ENCODE results near the gene TMEM115.

Gene TMEM115

GRCh38 chr3:50355829-50356552, 3.3 kb downstream of the TMEM115 start:
- TF ChIP-seq EZH2phosphoT487 (IDR thresholded peaks at IDR 0.05; ENCODE audit: low read depth) (no peak), CTCF (IDR thresholded peaks at IDR 0.05; ENCODE audit: low read depth, low read length) (no peak)
- 0 out of 2 replicates have a peak, but pooled peaks cover 10% of the 10 kb centered on the region for H4K20me1 ChIP-seq (ENCODE audit: insufficient read depth, low read length)
- no peaks in the 10 kb centered on the region for H3K9me3 ChIP-seq (ENCODE audit: insufficient read depth, low read length)
- no peak overlapping the region for H3K4me3 ChIP-seq (ENCODE audit: low read length)
- no peak overlapping the region for H2AFZ ChIP-seq (ENCODE audit: low read depth, low read length)
- 0 out of 2 replicates have a peak overlapping the region, but pooled peaks have one; percentile 96 for H3K4me2 ChIP-seq (ENCODE audit: low read length)
- H3K36me3 ChIP-seq (replicated peaks; ENCODE audit: low read depth, low read length) = peaks cover 33% of the 10 kb centered on the region
- H3K9ac ChIP-seq (ENCODE audit: low read length) = no peak overlapping the region
- peaks cover 31% of the 10 kb centered on the region for H3K4me1 ChIP-seq (ENCODE audit: low read length)
- H3K27me3 ChIP-seq (ENCODE audit: low read depth, low read length) = no peaks in the 10 kb centered on the region
- no peak overlapping the region for H3K27ac ChIP-seq (ENCODE audit: low read length)
- peaks cover 48% of the 10 kb centered on the region for H3K79me2 ChIP-seq (ENCODE audit: low read length)

GRCh38 chr3:50354850-50355249, 4.5 kb downstream of the TMEM115 start:
- no peak overlapping the region for H3K4me2 ChIP-seq (ENCODE audit: low read length)
- no peak overlapping the region for H3K9ac ChIP-seq (ENCODE audit: low read length)
- TF ChIP-seq CTCF (IDR thresholded peaks at IDR 0.05; ENCODE audit: low read depth, low read length) (no peak), EZH2phosphoT487 (IDR thresholded peaks at IDR 0.05; ENCODE audit: low read depth) (no peak)
- no peak overlapping the region for H2AFZ ChIP-seq (ENCODE audit: low read depth, low read length)
- 0 out of 2 replicates have a peak, but pooled peaks cover 10% of the 10 kb centered on the region for H4K20me1 ChIP-seq (ENCODE audit: insufficient read depth, low read length)
- no peak overlapping the region for H3K4me3 ChIP-seq (ENCODE audit: low read length)
- H3K9me3 ChIP-seq (ENCODE audit: insufficient read depth, low read length) = no peaks in the 10 kb centered on the region
- no peak overlapping the region for H3K27ac ChIP-seq (ENCODE audit: low read length)
- no peaks in the 10 kb centered on the region for H3K27me3 ChIP-seq (ENCODE audit: low read depth, low read length)
- peaks cover 31% of the 10 kb centered on the region for H3K4me1 ChIP-seq (ENCODE audit: low read length)
- peaks cover 33% of the 10 kb centered on the region for H3K36me3 ChIP-seq (replicated peaks; ENCODE audit: low read depth, low read length)
- peaks cover 54% of the 10 kb centered on the region for H3K79me2 ChIP-seq (ENCODE audit: low read length)

- TF ChIP-seq CTCF (IDR thresholded peaks at IDR 0.05; ENCODE audit: low read depth, low read length) (no peak), EZH2phosphoT487 (IDR thresholded peaks at IDR 0.05; ENCODE audit: low read depth) (no peak)
- H3K9me3 ChIP-seq (ENCODE audit: insufficient read depth, low read length) = no peaks in the 10 kb centered on the region
- H3K36me3 ChIP-seq (replicated peaks; ENCODE audit: low read depth, low read length) = peaks cover 33% of the 10 kb centered on the region
- peaks cover 35% of the 10 kb centered on the region for H3K4me1 ChIP-seq (ENCODE audit: low read length)
- H3K27ac ChIP-seq (ENCODE audit: low read length) = no peak overlapping the region
- H3K79me2 ChIP-seq (ENCODE audit: low read length) = peaks cover 60% of the 10 kb centered on the region
- no peak overlapping the region for H2AFZ ChIP-seq (ENCODE audit: low read depth, low read length)
- H4K20me1 ChIP-seq (ENCODE audit: insufficient read depth, low read length) = 0 out of 2 replicates have a peak, but pooled peaks cover 10% of the 10 kb centered on the region
- H3K27me3 ChIP-seq (ENCODE audit: low read depth, low read length) = no peaks in the 10 kb centered on the region
- no peak overlapping the region for H3K4me2 ChIP-seq (ENCODE audit: low read length)
- no peak overlapping the region for H3K4me3 ChIP-seq (ENCODE audit: low read length)
- H3K9ac ChIP-seq (ENCODE audit: low read length) = no peak overlapping the region
These were observed 5.0 kb downstream of the TMEM115 start for GRCh38 chr3:50354186-50354764.

GRCh38 chr3:50353245-50354004, 5.9 kb downstream of the TMEM115 start:
- H3K36me3 ChIP-seq (replicated peaks; ENCODE audit: low read depth, low read length) = peaks cover 33% of the 10 kb centered on the region
- H2AFZ ChIP-seq (ENCODE audit: low read depth, low read length) = no peak overlapping the region
- H3K27ac ChIP-seq (ENCODE audit: low read length) = no peak overlapping the region
- no peak overlapping the region for H3K4me3 ChIP-seq (ENCODE audit: low read length)
- H3K4me2 ChIP-seq (ENCODE audit: low read length) = no peak overlapping the region
- H4K20me1 ChIP-seq (ENCODE audit: insufficient read depth, low read length) = 0 out of 2 replicates have a peak, but pooled peaks cover 10% of the 10 kb centered on the region
- no peaks in the 10 kb centered on the region for H3K9me3 ChIP-seq (ENCODE audit: insufficient read depth, low read length)
- peaks cover 34% of the 10 kb centered on the region for H3K4me1 ChIP-seq (ENCODE audit: low read length)
- H3K79me2 ChIP-seq (ENCODE audit: low read length) = peaks cover 52% of the 10 kb centered on the region
- TF ChIP-seq EZH2phosphoT487 (IDR thresholded peaks at IDR 0.05; ENCODE audit: low read depth) (no peak), CTCF (IDR thresholded peaks at IDR 0.05; ENCODE audit: low read depth, low read length) (no peak)
- H3K9ac ChIP-seq (ENCODE audit: low read length) = no peak overlapping the region
- no peaks in the 10 kb centered on the region for H3K27me3 ChIP-seq (ENCODE audit: low read depth, low read length)
